Gastroesophageal sphincter (tissue), 4 donors: ENCODE measurements around the gene PEX5. TPM values are rescaled to one million over a fixed set of nuclear protein-coding genes. Genes with fewer than 3 reads are reported as not detected.

Experiments used
- ATAC-seq: fragments of 150-250 bp; one replicate; pipeline ENCODE4 v1.9.1; 2016; ENCODE audit warnings: mild to moderate bottlenecking, moderate library complexity
- H3K27ac ChIP-seq, 4 donors: fragments of 200-600 bp; sonication (generic) in 3 of 4; 1 replicate in 3 of 4; 2 replicates in 1 of 4; pipeline ENCODE4 v1.5.1; 2016 to 2019
- H3K27me3 ChIP-seq: fragments of 200-600 bp; sonication (generic); one replicate; pipeline ENCODE4 v1.5.1; 2019
- H3K36me3 ChIP-seq, 2 donors: fragments of 200-600 bp; sonication (generic); one replicate each; pipeline ENCODE4 v1.5.1; 2019; ENCODE audit warnings: control low read depth in 1 of 2
- H3K4me1 ChIP-seq, 3 donors: fragments of 200-600 bp; sonication (generic); 1 replicate in 2 of 3; 2 replicates in 1 of 3; pipeline ENCODE4 v1.5.1; 2016 to 2019; ENCODE audit warnings: control low read depth in 2 of 3
- H3K4me3 ChIP-seq, 2 donors: fragments of 200-600 bp; sonication (generic); one replicate each; pipeline ENCODE4 v1.5.1; 2019; ENCODE audit warnings: mild to moderate bottlenecking in 1 of 2, moderate library complexity in 1 of 2
- H3K9me3 ChIP-seq, 3 donors: fragments of 200-600 bp; sonication (generic); one replicate each; pipeline ENCODE4 v1.5.1; 2017 to 2019; ENCODE audit warnings: control low read depth in 2 of 3
- CTCF ChIP-seq, 4 experiments: fragments of 200-600 bp in 2 of 4; fragments of 450-650 bp in 2 of 4; sonication (generic) in 1 of 4; IDR thresholded peaks; one replicate each; pipeline ENCODE4 v1.5.1; 2017 to 2019; ENCODE audit warnings: antibody characterized with exemption in 4 of 4, mild to moderate bottlenecking in 2 of 4, moderate library complexity in 2 of 4
- EP300 ChIP-seq: sonication (generic); formaldehyde crosslinking; IDR thresholded peaks from one replicate; pipeline ENCODE4 v1.6.1; 2017; ENCODE audit warnings: antibody characterized with exemption, mild to moderate bottlenecking
- POLR2A ChIP-seq, 2 donors: fragments of 450-650 bp; IDR thresholded peaks; one replicate each; pipeline ENCODE4 v1.6.1; 2017; ENCODE audit warnings: antibody characterized with exemption in 2 of 2, mild to moderate bottlenecking in 2 of 2, moderate library complexity in 1 of 2
- POLR2AphosphoS5 ChIP-seq: sonication (generic); formaldehyde crosslinking; IDR thresholded peaks from one replicate; pipeline ENCODE4 v1.6.1; 2017; ENCODE audit warnings: antibody characterized with exemption
- WGBS, 2 donors: methylation state at CpG; one replicate each; pipeline ENCODE4 v1.1.5; 2018; ENCODE audit warnings: low coverage in 1 of 2; 5-methylcytosine and 5-hydroxymethylcytosine counted together
- total RNA-seq, 4 donors: library from RNA; depleted of rRNA; stranded (reverse); fragments of >200 nt; gene quantifications; one replicate each; pipeline ENCODE4 v1.1.0, GENCODE V29; 2016

Gene PEX5
- total RNA-seq, 4 donors from 2014 or later, result 36.8 to 53.2 (median 47.4) TPM

GRCh38 chr12:7188562-7189397 lies 706 bp upstream of the PEX5 start:
- TF ChIP-seq EP300 (no peak), POLR2AphosphoS5 (peak; percentile 87), CTCF (IDR thresholded peaks at IDR 0.05) (peak in 3 of 4 experiments; percentile 33 to 63 (median 50))
- no peaks in the 10 kb centered on the region for H3K27me3 ChIP-seq
- H3K36me3 ChIP-seq, result peaks cover 0 to 25% of the 10 kb centered on the region in 2 donors
- H3K27ac ChIP-seq, result peak overlapping the region; percentile 85 to 97 (median 94)
- no peaks in the 10 kb centered on the region for H3K9me3 ChIP-seq
- peaks cover 0 to 36% (median 16%) of the 10 kb centered on the region in 3 donors for H3K4me1 ChIP-seq
- peak overlapping the region; percentile 49 to 89 for H3K4me3 ChIP-seq
- 0 to 27% methylated on average over 3 to 6 of the region's 21 CpGs for WGBS, 2 donors
- peak; percentile 62 for ATAC-seq

- peaks cover 0 to 41% of the 10 kb centered on the region in 2 donors for H3K36me3 ChIP-seq
- no peaks in the 10 kb centered on the region for H3K9me3 ChIP-seq
- H3K27ac ChIP-seq, result peak overlapping the region; percentile 85 to 97 (median 94)
- peak; percentile 6 for ATAC-seq
- peaks cover 0 to 36% (median 16%) of the 10 kb centered on the region in 3 donors for H3K4me1 ChIP-seq
- TF ChIP-seq POLR2AphosphoS5, result no peak
- no peak for TF ChIP-seq POLR2A (IDR thresholded peaks at IDR 0.05)
- no peak for TF ChIP-seq EP300
- no peak for TF ChIP-seq CTCF (IDR thresholded peaks at IDR 0.05)
- H3K27me3 ChIP-seq, result no peaks in the 10 kb centered on the region
- 38 to 42% methylated on average over 6 to 8 of the region's 17 CpGs for WGBS, 2 donors
- peak overlapping the region; percentile 49 to 89 for H3K4me3 ChIP-seq
These were observed 976 bp downstream of the PEX5 start for GRCh38 chr12:7190268-7191055.

GRCh38 chr12:7193674-7194073 lies 4.2 kb downstream of the PEX5 start:
- 70 to 75% methylated on average over 2 of the region's 2 CpGs for WGBS, 2 donors

GRCh38 chr12:7197841-7198240 lies 8.4 kb downstream of the PEX5 start:
- no peak for TF ChIP-seq POLR2A (IDR thresholded peaks at IDR 0.05)
- no peak for TF ChIP-seq POLR2AphosphoS5
- TF ChIP-seq CTCF (IDR thresholded peaks at IDR 0.05), result no peak
- no peak for TF ChIP-seq EP300
- no peaks in the 10 kb centered on the region for H3K4me1 ChIP-seq
- H3K27me3 ChIP-seq, result no peaks in the 10 kb centered on the region
- no peak overlapping the region for H3K4me3 ChIP-seq
- H3K9me3 ChIP-seq, result no peaks in the 10 kb centered on the region
- ATAC-seq, result no peak
- peaks cover 0 to 60% of the 10 kb centered on the region in 2 donors for H3K36me3 ChIP-seq
- no peak overlapping the region for H3K27ac ChIP-seq
- 50 to 51% methylated on average over 1 to 2 of the region's 2 CpGs for whole genome bisulfite sequencing, 2 donors

More at GRCh38 chr12:7193674-7194073, 4.2 kb downstream of the PEX5 start:
- Histone ChIP-seq H3K27me3 (no peaks in the 10 kb centered on the region), H3K9me3 (no peaks in the 10 kb centered on the region), H3K4me3 (no peak overlapping the region), H3K4me1 (peaks cover 0 to 25% (median 11%) of the 10 kb centered on the region in 3 donors), H3K36me3 (peaks cover 0 to 50% of the 10 kb centered on the region in 2 donors), H3K27ac (no peak overlapping the region)
- no peak for ATAC-seq
- no peak for TF ChIP-seq POLR2AphosphoS5
- no peak for TF ChIP-seq POLR2A (IDR thresholded peaks at IDR 0.05)
- no peak for TF ChIP-seq EP300

- Histone ChIP-seq H3K4me3 (no peak overlapping the region), H3K4me1 (no peaks in the 10 kb centered on the region), H3K27ac (no peak overlapping the region), H3K27me3 (no peaks in the 10 kb centered on the region), H3K9me3 (no peaks in the 10 kb centered on the region), H3K36me3 (peaks cover 0 to 85% of the 10 kb centered on the region in 2 donors)
- no peak for ATAC-seq
- TF ChIP-seq POLR2A (IDR thresholded peaks at IDR 0.05) (no peak), CTCF (IDR thresholded peaks at IDR 0.05) (no peak), POLR2AphosphoS5 (no peak), EP300 (no peak)
- 77 to 78% methylated on average over 2 to 4 of the region's 4 CpGs for WGBS, 2 donors
These were observed 13.6 kb downstream of the PEX5 start for GRCh38 chr12:7203109-7203508.
